GM19043 (cell line): ENCODE measurements around the gene TFR2.

Source experiments
- ATAC-seq: cut with Tn5 transposase; IDR thresholded peaks from one replicate; pipeline ENCODE4 v1.9.1; 2021; ENCODE audit warnings: low read depth; ENCODE audit not compliant: unreplicated experiment

The TFR2 gene

DNA sequence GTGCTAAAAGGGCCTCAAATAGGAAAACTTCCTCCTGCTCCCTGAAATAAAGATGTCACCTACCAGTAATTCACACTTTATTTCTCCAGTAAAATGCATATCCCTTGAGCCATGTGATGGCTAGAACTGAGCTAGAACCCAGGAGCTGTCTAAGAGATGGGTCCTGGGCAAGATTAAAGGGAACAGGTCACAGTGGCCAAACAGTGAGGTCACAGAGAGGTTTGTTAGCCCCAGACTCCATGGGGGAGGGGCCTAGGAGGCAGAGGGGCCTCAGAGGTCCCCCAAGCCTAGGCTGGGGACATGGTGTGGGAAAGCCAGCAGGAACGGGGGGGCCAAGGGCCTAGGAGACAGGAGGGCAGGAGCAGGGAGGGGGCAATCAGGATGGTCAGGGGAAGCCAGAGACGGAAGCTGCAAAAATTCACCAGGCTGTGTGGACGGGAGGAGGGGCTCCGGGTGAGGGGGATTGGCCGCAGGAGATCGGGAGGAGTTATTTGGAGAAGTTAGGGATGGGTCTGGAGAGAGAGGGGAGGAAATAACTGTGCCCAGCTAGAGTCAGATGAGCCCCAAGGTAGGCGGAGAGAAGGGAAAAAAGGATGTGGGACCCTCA is 51.9 kb downstream of the TFR2 start:
- ATAC-seq, result no peak

GRCh38 chr7:100588438-100588837 is 52.9 kb downstream of the TFR2 start:
- no peak for ATAC-seq

DNA sequence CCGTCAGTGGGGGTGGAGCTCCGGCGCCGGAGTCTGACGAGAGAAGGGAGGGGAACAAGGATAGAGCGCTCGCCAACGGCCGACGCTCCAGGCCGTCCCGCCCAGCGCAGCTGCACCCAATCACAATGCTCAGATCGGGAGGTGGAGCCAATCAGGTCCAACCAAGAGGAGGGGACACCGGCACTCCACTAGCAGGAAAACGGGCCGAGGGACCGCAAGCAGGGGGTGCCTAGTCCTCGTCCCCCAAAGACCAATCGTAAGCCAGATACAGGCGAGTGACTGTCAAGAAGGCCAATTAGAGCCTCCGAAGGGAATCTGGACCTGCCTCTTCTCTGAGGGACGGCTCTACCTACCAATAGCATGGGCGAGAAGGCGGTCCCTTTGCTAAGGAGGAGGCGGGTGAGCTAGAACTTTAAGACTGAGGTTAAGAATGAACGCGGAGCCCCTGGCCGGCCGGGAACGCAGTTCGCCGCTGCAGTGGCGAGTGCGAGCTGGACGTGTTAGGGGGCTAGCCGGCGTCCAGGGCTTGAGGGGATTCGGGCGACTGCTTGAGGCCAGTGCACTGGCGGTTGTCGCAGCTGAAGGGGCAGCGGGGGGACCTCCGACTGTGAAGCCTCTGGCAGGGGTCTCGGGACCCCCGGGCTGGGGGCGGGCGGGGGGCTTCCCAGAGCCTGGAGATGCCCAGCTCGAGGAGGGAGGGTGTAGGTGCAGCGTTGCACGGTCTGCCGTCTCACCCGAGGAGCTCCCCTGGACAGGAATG is 54.9 kb downstream of the TFR2 start, which contains the start of gene FBXO24:
Gene FBXO24 (plus strand): TSS at position 63 of the 760 bp plus-strand sequence. CDS start 298 bp downstream, at position 361.
- ATAC-seq, result peak; percentile 81

GRCh38 chr7:100585511-100586265 is 55.7 kb downstream of the TFR2 start, which contains the start of gene LRCH4:
Gene LRCH4 (minus strand): TSS chr7:100586129. CDS start chr7:100586100, 29 bp downstream.
- no peak for ATAC-seq

DNA sequence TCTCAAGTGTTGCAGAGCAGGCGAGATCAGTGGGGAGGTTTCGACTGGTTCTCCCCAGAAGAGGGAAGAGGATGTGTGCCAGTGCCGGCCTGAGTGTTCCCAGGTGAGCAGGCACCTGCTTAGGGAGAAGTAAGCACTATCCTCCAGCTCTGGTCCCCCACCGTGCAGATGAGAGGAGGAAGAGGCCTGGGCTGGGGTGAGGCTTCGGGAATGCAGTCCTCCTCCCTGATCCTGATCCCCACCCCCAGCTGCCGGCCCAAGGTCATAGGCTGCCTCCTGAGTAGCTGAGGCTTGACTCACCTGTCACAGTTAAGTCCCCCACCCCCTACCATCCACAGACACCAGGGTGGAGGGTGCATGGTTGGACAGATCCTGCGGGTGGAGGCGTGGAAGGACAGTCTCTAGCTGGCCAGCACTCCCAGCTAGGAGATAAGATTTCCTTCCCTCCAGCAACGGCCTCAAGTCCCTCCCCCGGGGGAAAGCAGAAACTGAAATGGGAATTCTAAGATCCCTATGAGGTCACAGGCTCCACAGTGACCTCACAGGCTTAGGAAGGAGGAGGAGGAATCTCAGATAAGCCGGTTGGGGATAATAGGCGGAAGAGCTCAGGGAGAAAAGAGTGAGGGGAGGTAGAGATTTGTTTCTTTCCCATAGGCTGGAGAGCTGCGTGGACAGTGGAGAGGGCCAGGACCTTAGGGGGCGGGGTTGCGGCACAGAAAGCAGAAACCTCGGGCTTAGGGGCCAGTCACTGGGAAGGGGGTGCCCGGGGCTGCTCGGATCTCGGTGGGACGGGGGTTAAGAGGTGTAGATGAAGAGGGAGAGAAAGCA is 56.5 kb downstream of the TFR2 start:
- ATAC-seq, result no peak

DNA sequence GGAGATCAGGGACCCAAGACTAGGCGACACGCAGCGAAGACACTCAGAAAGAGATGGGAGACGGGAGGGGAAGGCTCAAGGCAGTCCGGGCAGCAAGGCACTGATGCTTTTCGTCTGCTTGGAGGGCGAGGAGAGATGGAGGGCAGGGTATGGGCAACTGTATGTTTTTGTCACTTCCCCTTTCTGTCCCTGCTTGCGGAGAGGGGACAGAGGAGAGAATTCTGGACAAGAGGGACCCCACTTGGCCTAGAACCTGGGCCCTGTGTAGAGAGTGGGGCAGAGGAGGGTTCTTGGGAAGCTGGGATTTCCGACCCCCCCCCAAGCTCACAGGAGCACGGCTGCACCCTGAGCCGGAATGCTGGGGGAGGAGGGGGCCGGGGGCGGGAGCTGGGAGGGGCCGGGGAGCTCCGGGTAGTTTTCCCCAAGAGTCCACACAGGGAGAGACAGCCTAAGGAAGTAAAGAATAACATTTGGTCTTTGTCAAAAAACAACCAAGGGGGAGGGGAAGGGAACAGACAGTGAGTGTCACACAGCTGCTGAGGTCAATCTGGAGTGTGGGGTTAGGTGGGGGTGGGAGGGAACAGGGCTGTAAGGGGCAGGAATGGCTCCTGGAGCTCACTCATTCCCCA is 57.2 kb downstream of the TFR2 start:
- no peak for ATAC-seq

DNA sequence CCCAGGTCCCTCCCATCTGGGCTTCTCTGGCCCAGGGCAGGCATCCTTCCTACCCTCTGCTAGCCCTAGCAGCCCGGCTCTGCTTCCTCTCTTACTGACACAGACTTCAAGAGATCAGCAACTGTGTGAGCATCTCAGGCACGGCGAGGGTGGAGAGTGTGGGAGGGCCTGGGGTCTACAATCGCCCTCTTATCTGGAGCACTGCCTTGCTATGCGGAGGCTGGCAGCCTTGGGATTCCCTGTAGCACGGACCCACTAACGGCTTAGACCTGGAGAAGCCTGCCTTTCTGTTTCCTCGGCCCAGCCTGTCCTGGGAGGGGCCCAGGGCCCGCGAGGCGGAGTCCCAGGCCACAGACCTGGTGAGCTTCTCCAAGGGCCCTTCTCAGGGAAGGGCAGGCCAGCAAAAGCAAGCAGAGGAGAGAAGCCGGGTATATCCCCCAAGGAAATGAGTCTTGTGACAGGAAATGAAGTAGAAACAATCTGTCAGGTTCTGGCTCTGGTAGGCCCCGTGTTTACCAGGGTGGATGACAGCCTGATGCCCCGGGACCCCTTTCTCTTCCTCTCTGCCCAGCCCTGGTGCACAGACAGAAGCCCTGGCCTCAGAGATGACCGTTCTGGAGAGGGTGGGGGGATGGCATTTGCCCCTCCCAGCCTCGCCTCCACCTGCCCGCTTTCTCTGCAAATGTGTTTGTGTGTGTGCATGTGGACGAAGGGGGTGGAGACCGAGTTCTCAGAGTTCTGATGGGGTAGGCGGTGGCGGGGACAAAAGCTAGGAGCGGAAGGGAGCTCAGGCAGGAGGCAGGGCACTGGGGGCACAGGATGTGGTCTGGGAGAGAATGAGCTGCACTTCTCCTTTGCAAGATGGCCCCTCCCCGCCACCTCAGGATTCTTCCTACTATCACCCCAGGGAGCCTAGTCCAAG is 58.0 kb downstream of the TFR2 start:
- no peak for ATAC-seq

DNA sequence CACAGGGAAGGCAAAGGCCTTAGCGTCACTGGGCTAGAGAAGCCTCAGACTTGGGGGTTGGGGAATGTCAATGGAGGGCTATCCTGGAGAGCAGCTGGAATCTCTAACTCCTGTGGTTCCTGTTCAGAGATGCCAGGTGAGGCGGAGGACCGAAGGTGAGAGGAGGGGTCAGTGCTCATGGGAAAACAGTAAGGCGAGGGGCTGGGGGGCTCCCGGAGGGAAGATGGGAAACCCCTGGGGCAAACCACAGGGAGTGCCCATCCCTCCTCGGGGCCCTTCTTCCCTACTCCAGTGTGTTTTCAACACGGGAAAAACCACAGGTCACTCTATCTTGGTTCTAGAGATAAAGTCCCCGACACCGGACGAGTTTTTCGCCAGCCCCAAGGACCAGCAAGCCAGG is 58.7 kb downstream of the TFR2 start:
- ATAC-seq, result no peak

GRCh38 chr7:100582041-100582579 is 59.2 kb downstream of the TFR2 start:
- no peak for ATAC-seq

DNA sequence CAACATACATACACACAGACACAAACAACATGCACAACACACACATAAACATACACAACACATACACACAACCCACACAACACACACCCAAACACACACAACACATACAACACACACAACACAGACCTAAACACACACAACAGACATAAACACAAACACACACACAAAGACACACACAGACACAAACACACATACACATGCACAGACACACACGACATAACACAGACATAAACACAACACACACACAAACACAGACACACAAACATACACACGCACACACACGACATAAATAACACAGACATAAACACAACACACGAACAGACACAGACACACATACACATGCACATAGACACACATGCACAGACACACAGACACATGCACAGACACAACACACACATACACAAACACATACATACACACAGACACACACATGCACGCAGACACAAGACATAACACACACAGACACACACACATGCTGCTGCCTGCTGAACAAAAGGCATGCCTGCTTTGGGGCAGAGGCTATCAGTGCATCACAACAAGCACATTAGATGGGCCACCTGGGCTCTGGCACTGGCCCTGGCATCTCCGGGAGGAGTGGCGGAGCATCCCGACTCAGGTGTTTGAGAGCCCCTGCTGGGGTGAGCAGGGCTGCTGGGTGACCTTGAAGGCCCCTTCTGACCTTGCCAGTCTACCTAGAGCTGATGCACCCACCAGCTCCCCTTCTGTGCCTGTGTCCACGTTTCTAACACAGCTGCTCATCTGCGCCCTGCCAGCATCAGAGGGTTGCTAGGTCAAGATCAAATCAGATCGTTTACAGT is 60.7 kb downstream of the TFR2 start:
- ATAC-seq, result no peak

GRCh38 chr7:100578246-100579183 is 62.8 kb downstream of the TFR2 start:
- no peak for ATAC-seq

- no peak for ATAC-seq
These were observed 63.8 kb downstream of the TFR2 start for GRCh38 chr7:100577507-100577906.

DNA sequence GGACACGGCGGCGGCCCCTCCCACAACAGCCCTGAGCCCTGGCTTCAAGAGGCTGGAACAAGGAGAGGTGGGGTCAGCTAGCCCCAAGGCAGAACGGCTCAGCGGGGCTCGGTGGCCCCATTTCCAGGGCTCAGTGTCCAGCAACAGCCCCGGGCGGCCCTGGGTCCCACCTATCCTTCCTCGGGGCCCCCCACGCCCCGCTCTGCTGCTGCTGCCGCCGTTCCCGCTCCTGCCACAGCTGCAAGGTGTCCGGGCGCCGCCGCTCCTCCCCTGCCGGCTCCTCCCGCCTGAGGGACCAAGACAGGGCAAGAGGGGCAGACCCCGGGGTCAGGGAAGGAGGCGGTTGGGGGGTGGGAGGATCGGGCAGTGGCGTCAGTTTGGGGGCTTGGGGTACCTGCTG is 64.2 kb downstream of the TFR2 start:
- no peak for ATAC-seq

DNA sequence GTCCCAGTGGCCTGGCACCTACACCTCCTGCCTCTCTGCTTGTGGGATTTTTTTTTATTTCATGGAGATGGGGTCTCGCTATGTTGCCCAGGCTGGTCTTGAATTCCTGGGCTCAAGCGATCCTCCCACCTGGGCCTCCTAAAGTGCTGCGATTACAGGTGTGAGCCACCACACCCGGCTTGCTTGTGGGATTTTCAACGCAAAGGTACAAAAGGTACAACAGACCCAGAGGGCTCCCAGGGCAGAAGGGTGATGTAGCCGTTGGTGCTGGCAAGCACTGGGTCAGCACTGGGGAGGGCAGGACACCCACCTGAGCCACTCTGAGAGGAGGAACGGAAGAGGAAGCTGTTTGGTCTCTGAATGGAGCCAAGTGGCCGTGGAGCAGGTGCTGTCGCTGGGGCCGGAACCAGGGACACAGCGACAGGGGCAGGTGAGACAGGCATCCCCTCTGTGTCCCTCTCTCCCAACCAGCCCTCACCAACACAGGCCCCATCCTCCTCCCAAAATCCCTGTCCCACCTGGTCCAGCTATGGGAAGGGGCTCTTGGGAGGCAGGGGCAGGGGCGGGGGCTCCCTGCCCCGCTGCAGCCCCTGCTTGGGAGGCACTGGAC is 64.9 kb downstream of the TFR2 start:
- no peak for ATAC-seq

DNA sequence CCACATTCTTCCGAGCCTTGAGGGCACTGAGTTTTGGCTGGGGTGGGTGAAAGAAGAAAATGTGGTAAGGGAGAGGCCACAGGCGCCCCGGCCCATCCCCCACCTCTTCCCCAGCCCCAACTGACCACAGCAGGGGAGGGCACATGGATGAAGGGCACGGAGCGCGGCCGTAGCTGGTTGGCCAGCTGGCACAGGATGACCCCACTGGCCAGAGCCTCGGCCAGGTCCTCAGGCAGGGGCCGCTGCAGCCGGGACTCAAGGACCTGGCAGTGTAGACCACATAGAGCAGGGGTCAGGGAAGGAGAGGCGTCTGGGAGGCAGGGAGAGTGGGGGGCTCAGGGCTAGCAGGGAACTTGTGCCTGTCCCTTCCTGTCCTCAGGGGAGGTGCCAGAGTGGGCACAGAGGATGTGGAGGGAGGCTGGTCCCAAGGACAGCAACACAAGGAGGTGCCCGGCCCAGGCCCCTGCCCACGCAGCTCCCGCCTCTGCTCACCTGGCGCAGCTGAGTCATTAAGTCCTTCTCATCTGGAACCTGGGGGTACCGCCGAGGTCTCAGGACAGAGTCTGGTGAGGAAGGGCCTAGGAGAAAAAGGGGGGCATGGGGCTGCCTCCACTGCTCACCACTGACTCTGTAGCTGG is 65.5 kb downstream of the TFR2 start:
- ATAC-seq, result no peak

- no peak for ATAC-seq
These were observed 66.1 kb downstream of the TFR2 start for GRCh38 chr7:100575206-100575631.
